HS-27A (cell line): Measurements from ENCODE around the gene TAS2R60.
"Not testable (repeated sequence)": the region's sequence is repeated elsewhere in the genome, so short reads cannot be mapped to it uniquely, and the experiment has no call there.

Experiments used
- DNase-seq: peaks from one replicate; pipeline ENCODE4 v3.0.0-alpha.2; 2012; ENCODE audit warnings: low read depth, missing footprints

The TAS2R60 gene

DNA sequence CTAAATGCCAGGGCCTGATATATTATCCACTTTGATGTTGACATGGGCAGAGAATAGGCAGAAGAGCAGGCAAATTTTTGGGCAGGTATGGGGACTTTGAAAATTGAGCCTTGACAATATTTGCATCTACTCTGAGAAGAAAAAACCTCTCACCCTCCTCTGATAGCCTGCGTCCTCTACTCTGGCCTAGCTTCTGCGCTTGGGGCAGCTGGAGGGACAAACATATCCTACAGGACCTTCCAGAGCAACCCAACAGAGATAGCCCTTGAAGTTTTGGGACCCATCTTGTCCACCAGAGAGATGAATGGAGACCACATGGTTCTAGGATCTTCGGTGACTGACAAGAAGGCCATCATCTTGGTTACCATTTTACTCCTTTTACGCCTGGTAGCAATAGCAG lies at the start of gene TAS2R60:
TSS of gene TAS2R60 (plus strand) at position 301 of the 400 bp plus-strand sequence. CDS start at position 301, 0 bp downstream.
- DNase-seq = no peak

GRCh38 chr7:143394068-143394467 lies 49.2 kb upstream of the TAS2R60 start:
- no peak for DNase-seq

DNA sequence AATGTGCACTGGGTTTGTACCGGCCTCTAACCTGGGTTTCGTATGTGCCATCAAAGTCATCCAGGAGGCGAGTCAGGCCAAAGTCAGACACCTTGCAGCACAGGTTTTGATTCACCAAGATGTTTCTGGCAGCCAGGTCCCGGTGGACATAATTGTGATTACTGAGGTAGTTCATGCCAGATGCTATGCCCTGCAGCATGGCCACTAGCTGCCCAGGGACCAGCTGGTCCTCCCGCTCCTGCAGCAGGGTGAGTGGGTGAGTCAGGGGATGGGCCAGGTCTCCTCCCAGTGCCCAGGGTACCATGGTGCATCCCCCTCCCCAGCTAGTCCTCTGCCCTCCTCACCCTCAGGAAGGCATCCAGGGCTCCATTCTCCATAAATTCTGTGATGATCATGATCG lies 48.5 kb upstream of the TAS2R60 start:
- no peak for DNase-seq

- no peak for DNase-seq
These were observed 47.8 kb upstream of the TAS2R60 start for GRCh38 chr7:143395187-143396149.

DNA sequence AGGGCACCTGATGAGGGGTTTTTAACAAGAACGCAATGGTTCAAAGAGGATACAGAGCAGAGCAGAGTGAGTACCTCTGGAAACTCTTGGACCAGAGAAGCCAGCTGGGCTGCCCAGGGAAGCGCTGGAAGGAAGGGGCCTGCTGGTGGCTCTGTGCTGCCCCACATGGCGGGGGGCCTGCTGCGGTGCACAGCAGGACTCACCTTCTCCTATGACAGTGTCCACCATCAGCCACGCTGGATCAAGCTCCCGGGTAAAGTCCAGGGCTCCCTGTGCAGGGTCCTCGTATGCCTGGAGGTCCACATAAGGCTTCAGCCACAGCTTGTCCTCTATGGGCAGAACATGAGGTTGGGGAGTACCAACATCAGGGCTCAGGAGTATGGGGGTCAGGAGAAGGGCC lies 47.1 kb upstream of the TAS2R60 start:
- no peak for DNase-seq

GRCh38 chr7:143396625-143397556 lies 46.4 kb upstream of the TAS2R60 start:
- DNase-seq = no peak

GRCh38 chr7:143397710-143398530 lies 45.3 kb upstream of the TAS2R60 start:
- no peak for DNase-seq

GRCh38 chr7:143398616-143399015 lies 44.6 kb upstream of the TAS2R60 start:
- no peak for DNase-seq

DNA sequence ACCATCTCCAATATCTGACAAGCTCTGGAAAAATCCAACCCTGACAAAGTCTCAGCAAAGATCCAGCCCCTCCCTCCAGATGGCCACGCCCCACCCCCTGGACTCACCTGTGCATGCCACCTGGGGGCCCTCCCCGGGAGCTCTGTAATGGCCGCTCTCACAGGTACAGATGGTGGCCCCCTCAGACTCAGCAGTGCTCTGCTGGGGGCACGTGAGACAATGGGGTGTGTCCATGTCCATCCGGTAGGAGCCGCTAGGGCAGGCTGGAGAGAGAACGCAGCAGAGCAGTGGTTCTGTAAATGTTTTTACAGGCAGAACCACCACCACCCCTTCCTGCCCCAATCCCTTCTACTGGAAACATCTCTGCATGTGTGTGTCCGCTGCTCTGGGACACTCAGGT lies 44.1 kb upstream of the TAS2R60 start:
- no peak for DNase-seq

DNA sequence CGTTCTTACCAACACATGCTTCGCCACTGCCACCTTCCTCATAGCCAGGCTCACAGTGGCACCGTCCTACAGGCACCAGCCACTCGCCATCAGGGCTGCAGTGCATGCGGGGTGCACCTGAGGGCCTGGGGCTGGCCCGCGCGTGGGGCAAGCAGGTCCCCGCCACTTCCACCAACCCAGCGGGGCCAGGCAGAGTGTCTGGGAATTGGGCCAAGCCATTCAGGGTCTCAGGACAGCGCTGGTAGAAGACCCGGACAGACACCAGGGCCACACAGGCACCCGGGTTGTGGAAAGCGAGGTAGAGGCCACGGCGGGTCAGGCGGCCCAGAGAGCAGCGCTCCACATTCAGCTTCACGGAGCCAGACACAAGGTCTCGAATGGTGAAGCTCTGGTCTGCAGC lies 43.6 kb upstream of the TAS2R60 start:
- DNase-seq = no peak

GRCh38 chr7:143401265-143401664 lies 42.0 kb upstream of the TAS2R60 start:
- no peak for DNase-seq

DNA sequence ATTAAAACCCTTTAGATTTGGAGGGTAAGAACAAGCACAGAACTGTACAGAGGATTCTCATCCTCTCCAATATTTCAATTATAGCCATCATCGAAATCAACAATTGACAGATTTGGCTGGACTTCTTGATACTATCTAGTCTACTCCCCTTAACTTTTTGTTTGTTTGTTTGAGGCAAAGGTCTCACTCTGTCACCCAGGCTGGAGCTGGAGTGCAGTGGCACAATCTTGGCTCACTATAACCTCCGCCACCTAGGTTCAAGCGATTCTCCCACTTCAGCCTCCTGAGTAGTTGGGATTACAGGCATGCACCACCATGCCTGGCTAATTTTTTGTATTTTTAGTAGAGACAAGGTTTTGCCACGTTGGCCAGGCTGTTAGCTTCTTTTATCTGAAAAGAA lies 41.0 kb upstream of the TAS2R60 start:
- not testable (repeated sequence) for DNase-seq

DNA sequence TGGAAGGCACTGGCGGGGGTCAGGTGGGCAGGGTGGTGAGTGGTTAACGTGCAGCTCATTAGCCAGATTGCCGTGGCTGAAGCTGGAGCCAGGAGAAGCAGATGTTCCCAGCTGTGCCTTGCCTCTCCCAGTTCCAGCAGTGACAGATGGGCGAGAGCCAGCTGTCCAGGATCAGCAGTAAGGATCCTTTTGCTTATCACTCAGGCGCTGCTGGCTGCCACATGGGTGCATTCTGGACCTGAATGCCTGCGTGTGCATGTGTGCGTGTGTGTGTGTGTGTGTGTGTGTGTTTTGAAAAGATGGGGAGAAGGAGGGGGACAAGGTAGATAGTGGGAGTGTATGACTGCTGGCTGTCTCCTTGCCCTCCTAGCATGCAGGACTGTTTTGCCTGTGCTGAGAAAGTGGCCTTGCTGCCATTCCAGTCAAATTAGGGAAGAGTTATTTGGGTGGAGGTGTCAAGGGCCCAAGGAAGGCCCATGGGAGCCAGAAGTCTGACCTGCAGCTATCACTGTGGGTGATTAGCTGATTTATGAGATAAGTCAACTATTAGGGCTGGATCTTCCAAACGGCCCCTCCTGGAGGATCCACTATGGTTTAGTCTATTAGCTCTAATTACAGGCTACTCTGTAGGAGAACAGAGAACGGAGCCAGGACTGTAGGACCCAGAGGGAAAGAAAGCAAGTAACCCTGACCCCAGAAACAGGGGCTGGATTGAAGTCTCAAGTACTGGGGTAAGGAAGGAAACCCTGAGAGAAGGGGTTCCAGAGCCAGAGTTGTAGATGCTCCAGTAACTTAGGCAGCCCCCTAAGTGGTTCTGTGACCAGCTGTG lies 37.9 kb upstream of the TAS2R60 start:
- no peak for DNase-seq

- DNase-seq = no peak
These were observed 37.3 kb upstream of the TAS2R60 start for GRCh38 chr7:143406002-143406357.

GRCh38 chr7:143407287-143408251 lies 35.7 kb upstream of the TAS2R60 start:
- no peak for DNase-seq

- no peak for DNase-seq
These were observed 35.0 kb upstream of the TAS2R60 start for GRCh38 chr7:143408252-143408685.

DNA sequence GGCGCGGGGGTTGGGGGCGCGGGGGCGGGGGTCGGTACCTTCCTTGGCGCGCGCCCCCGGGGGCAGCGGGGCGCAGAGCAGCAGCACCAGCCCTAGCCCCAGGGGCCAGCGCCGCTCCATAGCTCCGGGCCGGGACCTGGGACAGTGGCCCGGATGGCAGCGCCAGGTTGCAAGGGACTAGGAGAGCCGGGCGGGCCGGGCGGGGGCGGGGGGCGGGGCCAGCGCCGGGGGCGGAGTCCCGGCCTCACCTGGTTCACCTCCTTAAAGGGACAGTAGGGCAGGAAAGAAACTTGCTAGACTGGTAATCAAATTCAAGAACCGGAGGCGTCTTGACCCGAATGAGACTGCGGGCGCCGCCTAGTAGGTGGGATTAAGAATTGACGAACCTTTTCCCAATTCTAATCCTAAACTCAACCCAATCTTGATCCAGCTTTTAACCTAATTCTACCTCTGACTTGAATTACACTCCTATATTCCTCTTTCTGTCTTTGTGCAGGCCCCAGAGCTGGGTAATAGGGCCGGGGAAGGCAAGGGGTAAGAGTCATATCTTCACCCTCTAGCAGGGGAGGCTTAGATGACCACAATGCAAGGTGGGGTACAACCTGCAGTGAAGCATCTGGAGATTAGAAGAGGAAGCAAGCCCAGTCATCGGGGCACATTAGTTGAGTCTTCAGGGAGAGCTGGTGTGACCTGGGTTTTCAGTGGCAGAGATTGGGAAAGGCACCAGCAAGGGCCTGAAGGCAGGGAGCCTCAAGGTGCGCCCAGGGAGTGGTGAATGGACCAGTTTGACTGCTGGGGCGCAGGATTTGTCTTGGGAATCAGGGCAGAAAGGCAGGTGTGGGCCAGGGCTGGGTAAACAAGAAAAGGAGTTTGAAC lies 34.3 kb upstream of the TAS2R60 start, which contains the start of gene EPHA1:
TSS of gene EPHA1 (minus strand) at position 171 of the 876 bp plus-strand sequence. CDS start at position 120, 51 bp downstream.
- no peak for DNase-seq

DNA sequence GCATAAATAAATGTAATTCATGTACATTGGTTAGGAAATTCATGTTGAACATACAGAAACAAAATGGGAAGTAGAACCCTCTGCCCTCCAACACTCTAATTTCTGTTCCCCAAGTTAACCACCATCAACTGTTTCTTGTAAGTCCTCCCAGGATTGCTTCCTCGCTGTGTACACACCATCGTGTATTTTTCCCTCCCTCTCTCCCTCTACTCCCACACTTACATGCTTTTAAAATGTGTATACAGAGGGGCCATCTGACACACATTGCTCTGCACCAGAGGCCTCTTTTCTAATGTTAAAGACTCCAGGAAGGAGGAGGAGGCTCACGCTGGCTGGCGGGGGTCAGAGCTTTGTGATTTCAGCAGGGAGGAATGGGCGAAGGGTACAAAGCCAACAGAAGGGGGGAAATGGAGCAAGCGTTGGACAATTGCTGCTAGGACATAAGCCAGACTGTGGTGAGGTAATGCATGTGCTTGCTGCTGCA lies 32.7 kb upstream of the TAS2R60 start:
- no peak for DNase-seq
